ENCODE measurements around the gene GARIN1A. TPM values are rescaled to one million over a fixed set of nuclear protein-coding genes. Genes with fewer than 3 reads are reported as not detected.

GARIN1A gene
- total RNA-seq, 3 donors from 2014 or later: 0.96 to 3.4 (median 2.9) TPM

- intact Hi-C loops (cut with DNase I; ENCODE audit: low total_unique reads): no loop called here
- Histone ChIP-seq H3K9me3 (no peaks in the 10 kb centered on the region), H3K27ac (no peak overlapping the region), H3K36me3 (no peaks in the 10 kb centered on the region), H3K4me1 (no peaks in the 10 kb centered on the region), H3K27me3 (no peaks in the 10 kb centered on the region), H3K4me3 (no peak overlapping the region)
- TF ChIP-seq CTCF (IDR thresholded peaks at IDR 0.05) (no peak), POLR2AphosphoS5 (IDR thresholded peaks at IDR 0.05) (no peak), POLR2A (IDR thresholded peaks at IDR 0.05) (no peak)
- DNase-seq (ENCODE audit: low spot score in 2 of 2): no peak
These were observed 38.4 kb downstream of the GARIN1A start for GRCh38 chr7:128710481-128710880.

GRCh38 chr7:128713794-128714193, 41.7 kb downstream of the GARIN1A start:
- intact Hi-C loops (cut with DNase I; ENCODE audit: low total_unique reads): no loop called here
- TF ChIP-seq POLR2A (IDR thresholded peaks at IDR 0.05) (no peak), POLR2AphosphoS5 (IDR thresholded peaks at IDR 0.05) (no peak), CTCF (IDR thresholded peaks at IDR 0.05) (no peak)
- DNase-seq (ENCODE audit: low spot score in 2 of 2): no peak
- Histone ChIP-seq H3K27ac (no peak overlapping the region), H3K9me3 (no peaks in the 10 kb centered on the region), H3K36me3 (no peaks in the 10 kb centered on the region), H3K27me3 (no peaks in the 10 kb centered on the region), H3K4me1 (no peaks in the 10 kb centered on the region), H3K4me3 (no peak overlapping the region)

- no peak for DNase-seq (ENCODE audit: low spot score in 2 of 2)
- H3K36me3 ChIP-seq: no peaks in the 10 kb centered on the region
- TF ChIP-seq POLR2A (IDR thresholded peaks at IDR 0.05) (no peak), CTCF (IDR thresholded peaks at IDR 0.05) (no peak), POLR2AphosphoS5 (IDR thresholded peaks at IDR 0.05) (no peak)
- intact Hi-C loops (cut with DNase I; ENCODE audit: low total_unique reads): loop anchor here (5.0 kb wide), 1 partner anchor 857 kb away; no protein-coding TSS in a partner anchor
- H3K27me3 ChIP-seq: no peaks in the 10 kb centered on the region
- H3K4me3 ChIP-seq: no peak overlapping the region
- no peaks in the 10 kb centered on the region for H3K4me1 ChIP-seq
- H3K27ac ChIP-seq: no peak overlapping the region
- no peaks in the 10 kb centered on the region for H3K9me3 ChIP-seq
These were observed 42.8 kb downstream of the GARIN1A start for GRCh38 chr7:128714701-128715495.

GRCh38 chr7:128718967-128719642, 47.0 kb downstream of the GARIN1A start:
- no peaks in the 10 kb centered on the region for H3K36me3 ChIP-seq
- DNase-seq (ENCODE audit: low spot score in 2 of 2): no peak
- intact Hi-C loops (cut with DNase I; ENCODE audit: low total_unique reads): loop anchor here (5.0 kb wide), 1 partner anchor 853 kb away; no protein-coding TSS in a partner anchor
- H3K9me3 ChIP-seq: no peaks in the 10 kb centered on the region
- no peaks in the 10 kb centered on the region for H3K27me3 ChIP-seq
- no peak overlapping the region for H3K4me3 ChIP-seq
- TF ChIP-seq POLR2A (IDR thresholded peaks at IDR 0.05) (no peak), CTCF (IDR thresholded peaks at IDR 0.05) (no peak), POLR2AphosphoS5 (IDR thresholded peaks at IDR 0.05) (no peak)
- H3K4me1 ChIP-seq: no peaks in the 10 kb centered on the region
- no peak overlapping the region for H3K27ac ChIP-seq

GRCh38 chr7:128721376-128721775, 49.3 kb downstream of the GARIN1A start:
- Histone ChIP-seq H3K27ac (no peak overlapping the region), H3K4me1 (no peaks in the 10 kb centered on the region), H3K36me3 (no peaks in the 10 kb centered on the region), H3K27me3 (no peaks in the 10 kb centered on the region), H3K9me3 (no peaks in the 10 kb centered on the region), H3K4me3 (no peak overlapping the region)
- TF ChIP-seq POLR2AphosphoS5 (IDR thresholded peaks at IDR 0.05) (no peak), POLR2A (IDR thresholded peaks at IDR 0.05) (no peak), CTCF (IDR thresholded peaks at IDR 0.05) (no peak)
- intact Hi-C loops (cut with DNase I; ENCODE audit: low total_unique reads): no loop called here
- DNase-seq (ENCODE audit: low spot score in 2 of 2): no peak

Data from breast epithelium (tissue), 4 donors.